Measurements from ENCODE around the gene RHOT2. TPM values are rescaled to one million over a fixed set of nuclear protein-coding genes. Genes with fewer than 3 reads are reported as not detected.

The RHOT2 gene
- total and polyA plus RNA-seq, 9 of the 15 experiments (the other 6 are each of a cell fraction or from before 2014, with no cell fraction given): 5.0 to 373 (median 112) TPM

- TF ChIP-seq JUN (IDR thresholded peaks at IDR 0.05; ENCODE audit: borderline replicate concordance, low read depth, low read length) (0 out of 2 replicates have a peak, but pooled peaks have one; percentile 25), JUN (CRISPR knock-in tag; IDR thresholded peaks at IDR 0.05; ENCODE audit: borderline replicate concordance) (no peak), SMARCC2 (IDR thresholded peaks at IDR 0.05; ENCODE audit: low read depth) (no peak), SIRT6 (IDR thresholded peaks at IDR 0.05; ENCODE audit: low read depth, low read length) (no peak), POLR2B (IDR thresholded peaks at IDR 0.05; ENCODE audit: low read depth, partially characterized antibody) (peak; percentile 38), ZNF398 (CRISPR knock-in tag; IDR thresholded peaks at IDR 0.05) (no peak), TSHZ1 (CRISPR knock-in tag; IDR thresholded peaks at IDR 0.05) (no peak), ZNF551 (CRISPR knock-in tag; IDR thresholded peaks at IDR 0.05) (no peak), MECOM (CRISPR knock-in tag; IDR thresholded peaks at IDR 0.05) (no peak), RB1 (IDR thresholded peaks at IDR 0.05; ENCODE audit: low read depth) (peak; percentile 51; the same call in 1 of the 2 replicates), POLR3A (IDR thresholded peaks at IDR 0.05; ENCODE audit: borderline replicate concordance, extremely low read depth, insufficient read depth, insufficient read length) (no peak), ZNF24 (IDR thresholded peaks at IDR 0.05) (no peak), TCF15 (CRISPR knock-in tag; IDR thresholded peaks at IDR 0.05) (no peak)
Measured at GRCh38 chr16:679814-680624, 12.1 kb downstream of the RHOT2 start, which contains the start of gene STUB1 (continued).

Data from K562 (cell line).